GM21515 (cell line): ENCODE data around the gene TOR1AIP1.
A peak's percentile ranks its signal among the peaks of the same experiment; 100 is the strongest.
"Not testable (repeated sequence)": the region's sequence is repeated elsewhere in the genome, so short reads cannot be mapped to it uniquely, and the experiment has no call there.

Experiments used
- ATAC-seq: cut with Tn5 transposase; IDR thresholded peaks from one replicate; pipeline ENCODE4 v1.9.1; 2021; ENCODE audit not compliant: unreplicated experiment

The TOR1AIP1 gene

DNA sequence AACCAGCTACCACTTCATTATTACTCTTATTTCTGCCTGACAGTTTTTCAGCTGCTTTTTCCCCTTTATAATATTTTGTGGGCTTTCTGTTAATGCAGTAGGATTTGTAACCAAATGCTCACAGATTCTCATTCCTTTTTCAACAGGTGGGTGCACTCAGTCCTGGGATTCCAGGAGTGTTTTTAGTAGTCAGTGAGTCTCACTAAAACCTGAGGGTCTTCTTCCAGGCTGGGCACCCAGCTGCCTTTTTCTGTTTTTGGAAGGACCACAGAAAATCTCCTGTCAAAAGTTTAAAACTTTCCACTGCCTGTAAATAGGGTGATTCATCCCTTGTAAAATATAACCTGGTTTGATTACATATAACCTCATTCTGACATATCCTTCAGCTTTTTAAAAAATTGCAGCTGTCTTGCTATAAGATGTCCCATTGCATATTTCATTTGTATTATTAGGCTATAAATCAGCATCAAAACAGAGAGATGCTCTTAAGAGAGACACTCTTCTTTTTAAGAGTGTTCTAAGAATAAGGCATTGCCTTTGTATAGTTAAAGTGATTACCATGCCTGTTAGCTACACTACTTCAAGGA is 55.7 kb downstream of the TOR1AIP1 start:
- no peak for ATAC-seq

DNA sequence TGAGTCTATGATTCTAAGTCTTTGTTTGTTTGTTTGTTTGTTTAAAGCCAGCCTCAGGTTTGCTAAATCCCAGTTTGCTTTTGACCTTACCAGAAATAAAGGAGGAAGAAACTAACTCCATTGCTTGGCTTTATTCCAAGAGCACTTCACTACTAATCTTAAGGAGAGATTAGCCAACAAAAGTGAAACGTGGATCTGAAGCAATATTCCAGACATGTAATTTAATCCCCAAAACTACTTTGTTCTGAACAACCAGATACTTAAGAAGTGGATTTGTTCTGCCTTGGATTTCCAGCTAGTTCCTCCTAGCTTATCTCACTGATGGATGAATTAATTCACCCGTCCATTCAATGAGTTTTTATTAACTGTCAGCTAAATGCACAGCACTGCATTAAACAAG is 56.7 kb downstream of the TOR1AIP1 start:
- no peak for ATAC-seq

DNA sequence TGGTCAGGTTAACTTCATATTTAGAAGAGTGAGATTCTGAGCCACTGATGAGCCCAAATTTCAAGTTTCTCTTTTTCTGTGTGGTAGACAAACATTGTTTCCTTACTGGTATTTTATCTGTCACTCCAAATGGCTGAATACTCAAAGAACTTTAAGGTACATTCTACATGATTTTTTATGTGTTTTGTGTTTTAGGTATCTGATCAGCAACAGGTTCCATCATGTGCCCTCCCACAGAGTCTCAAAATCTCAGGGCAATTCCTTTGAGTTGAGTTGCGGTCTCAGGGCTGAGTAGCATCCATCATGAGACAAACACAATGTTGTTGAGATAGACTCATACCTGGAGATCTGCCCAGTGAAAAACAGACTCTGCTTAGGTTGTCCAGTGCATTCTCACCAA is 57.9 kb downstream of the TOR1AIP1 start:
- no peak for ATAC-seq

DNA sequence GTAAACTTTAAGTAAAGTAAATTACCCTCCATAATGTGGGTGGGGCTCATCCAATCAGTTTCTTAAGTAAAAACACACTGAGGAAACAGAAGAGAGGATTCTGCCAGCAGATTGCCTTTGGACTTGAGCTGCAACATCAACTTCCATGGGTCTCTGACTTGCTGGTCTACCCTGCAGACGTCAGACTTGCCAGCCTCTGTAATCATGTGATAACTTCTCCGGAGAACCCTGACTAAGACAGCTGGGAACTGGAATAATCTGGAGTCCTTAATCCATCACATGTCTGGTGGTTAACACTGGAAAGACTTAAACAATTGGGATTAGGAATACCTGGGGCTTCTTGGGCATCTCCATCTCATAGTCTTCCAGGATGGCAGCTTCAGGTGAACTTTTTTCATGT is 59.4 kb downstream of the TOR1AIP1 start:
- ATAC-seq: no peak

DNA sequence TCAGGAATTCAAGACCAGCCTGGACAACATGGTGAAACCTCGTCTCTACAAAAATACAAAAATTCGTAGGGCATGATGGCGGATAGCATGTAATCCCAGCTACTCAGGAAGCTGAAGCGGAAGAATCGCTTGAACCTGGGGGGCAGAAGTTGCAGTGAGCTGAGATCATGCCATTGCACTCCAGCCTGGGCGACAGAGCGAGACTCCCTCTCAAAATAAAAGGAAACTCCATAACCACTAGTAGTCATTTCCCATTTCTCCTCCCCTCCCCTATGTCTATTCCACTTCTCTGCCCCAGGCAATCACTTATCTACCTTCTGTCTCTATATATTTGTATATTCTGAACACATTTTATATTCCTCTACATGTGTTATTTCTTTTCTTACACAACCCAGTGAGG is 68.6 kb downstream of the TOR1AIP1 start:
- no peak for ATAC-seq

DNA sequence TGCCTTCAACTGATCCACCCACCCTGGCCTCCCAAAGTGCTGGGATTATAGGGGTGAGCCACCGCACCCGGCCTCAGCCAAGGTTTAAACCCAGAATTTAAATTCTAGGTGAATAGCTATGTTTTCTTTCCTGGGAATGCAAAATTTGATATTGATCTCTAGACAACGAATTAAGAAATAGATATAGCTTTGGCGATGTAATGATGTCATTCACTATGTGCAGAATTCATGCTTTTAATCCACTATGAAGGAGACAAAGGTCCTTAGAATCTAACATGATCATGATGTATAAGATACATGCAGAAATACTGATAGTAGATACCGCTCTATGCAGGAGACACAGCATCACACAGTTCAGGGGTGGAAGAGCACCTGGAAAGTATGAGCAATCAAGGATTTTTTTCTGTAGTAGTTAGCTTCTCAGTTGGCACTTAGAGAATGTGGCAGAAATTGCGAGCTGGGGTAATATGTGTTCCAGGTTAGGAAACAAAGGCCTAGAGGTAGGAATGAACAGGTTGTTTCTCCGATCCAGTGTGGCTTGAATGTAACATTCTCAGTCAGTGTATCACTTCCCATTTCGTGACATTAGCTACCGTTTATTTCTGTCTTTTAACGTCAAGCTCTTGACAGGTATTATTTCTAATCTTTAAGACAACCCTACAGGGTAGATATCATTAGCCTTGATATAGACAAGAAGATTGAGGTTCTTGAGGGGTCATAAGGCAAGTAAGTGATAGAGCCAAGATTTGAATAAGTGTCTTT is 69.5 kb downstream of the TOR1AIP1 start:
- no peak for ATAC-seq

DNA sequence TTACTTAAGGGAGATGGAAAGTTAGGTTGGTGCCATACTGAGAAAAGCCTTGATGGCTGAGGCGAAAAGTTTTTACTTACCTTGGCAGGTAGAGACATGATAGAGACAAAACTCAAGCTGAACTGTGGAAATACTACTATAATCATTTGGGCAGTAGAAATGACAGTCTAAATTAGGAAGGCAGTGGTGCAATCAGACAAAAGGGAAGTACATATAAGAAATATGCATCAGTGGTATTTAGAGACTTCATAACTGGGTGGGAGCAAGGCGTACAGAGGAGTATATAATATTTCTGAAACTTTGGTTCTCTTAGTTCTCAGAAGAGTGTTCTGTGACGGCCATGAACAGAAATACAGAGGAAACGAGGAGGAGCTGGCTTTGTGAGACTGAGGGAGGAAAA is 70.1 kb downstream of the TOR1AIP1 start:
- no peak for ATAC-seq

DNA sequence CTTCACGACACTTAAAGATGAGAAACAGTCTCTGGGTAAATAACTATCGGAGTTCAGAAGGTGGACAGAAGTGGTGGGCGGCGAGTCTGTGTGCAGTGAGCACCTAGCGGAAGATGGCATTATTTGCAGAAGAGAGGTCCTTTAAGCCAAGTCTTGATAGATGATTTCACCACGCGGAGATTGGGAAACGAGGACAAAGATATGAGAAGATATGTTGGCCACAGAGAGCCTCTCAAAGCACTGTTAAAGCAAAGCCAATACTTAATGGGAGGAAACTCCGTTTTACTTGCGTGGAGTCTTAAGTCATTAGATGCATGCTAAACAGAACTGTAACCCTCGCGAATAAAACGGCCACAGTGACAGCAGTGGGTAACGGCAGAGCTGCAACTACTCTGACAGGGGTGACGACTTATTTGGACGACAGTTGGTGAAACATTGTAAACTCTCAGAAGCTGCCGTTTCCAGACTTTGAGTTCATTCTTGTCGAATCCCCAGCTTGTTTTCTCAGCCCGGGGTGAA is 71.9 kb downstream of the TOR1AIP1 start:
- ATAC-seq: no peak

DNA sequence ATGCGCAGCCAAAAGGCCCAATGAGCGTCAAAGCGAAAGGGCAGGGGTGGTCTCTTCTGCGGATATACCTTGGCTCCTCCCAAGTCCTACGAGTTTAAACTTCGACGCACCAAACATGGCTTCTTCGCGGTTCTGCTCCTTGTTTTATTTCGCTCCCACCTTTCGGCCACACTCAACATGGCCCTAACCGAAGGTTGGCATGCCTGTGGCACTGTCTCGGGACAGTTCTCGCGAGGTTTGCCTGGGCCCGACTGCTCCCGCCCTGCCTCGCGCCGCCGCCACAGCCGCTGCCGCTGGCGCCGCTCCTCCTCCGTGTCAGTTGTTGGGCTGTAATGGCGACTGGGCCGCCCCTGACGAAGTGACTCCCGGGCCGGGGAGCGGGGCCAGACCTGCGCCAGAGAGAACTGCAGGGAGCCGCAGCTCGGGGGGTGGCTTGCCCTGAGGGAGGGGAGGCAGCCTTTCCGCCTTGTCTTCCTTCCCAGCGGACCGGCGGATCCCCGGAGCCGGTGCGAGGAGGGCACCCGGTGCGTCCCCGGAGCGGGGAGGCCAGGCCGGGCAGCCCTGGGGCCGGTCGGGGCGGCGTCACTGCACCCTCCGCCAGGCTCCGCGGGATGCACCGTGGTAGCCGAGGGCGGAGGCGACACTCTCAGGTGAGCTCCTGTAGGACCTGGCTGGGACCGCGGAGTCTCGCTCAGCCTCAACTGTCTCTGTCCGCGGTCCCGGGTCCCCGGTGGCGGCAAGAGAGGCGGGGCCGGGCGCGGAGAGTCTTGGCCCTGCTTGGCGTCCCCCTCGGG is 72.6 kb downstream of the TOR1AIP1 start, which contains the start of gene CEP350:
TSS of gene CEP350 (plus strand) at position 318 of the 794 bp plus-strand sequence. CDS start 31,372 bp downstream, outside the sequence.
- peak; percentile 90 for ATAC-seq

DNA sequence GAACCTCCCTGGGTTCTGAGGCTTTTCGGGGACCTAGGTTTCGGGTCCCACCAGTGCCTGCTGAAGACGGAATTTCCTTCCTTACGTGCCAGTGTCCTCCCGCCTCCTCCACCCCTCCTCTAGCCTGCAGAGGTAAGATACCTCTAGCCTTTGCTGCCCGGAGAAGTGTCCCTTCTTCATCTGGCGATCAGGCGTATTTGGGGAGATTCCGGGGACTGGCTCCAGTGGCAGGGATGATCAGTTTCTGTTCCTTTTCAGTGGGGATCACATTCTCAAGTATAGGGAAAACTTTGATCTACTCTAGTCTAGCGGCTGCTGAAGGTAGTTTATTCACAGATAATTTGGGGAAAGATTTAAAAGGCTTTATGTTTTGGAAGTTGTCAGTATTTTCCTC is 73.2 kb downstream of the TOR1AIP1 start:
- no peak for ATAC-seq

DNA sequence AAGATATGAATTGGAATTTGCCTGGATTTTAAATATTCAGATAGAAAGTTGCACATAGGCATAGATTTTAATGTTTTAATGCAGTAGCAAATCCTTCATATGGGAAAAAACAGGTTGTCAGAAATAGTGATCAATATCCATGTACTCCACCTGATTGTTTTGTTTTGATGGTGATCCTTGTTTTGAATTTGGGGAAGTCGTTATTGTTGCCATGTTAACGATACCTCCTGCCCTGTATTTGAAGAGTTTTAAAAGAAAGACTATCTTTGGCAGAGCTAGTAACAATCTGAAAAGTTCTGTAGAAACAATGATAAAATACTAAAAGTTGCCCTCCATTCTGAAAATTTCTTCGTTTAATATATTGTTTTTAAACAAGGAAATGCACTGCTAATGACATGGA is 73.6 kb downstream of the TOR1AIP1 start:
- ATAC-seq: no peak

DNA sequence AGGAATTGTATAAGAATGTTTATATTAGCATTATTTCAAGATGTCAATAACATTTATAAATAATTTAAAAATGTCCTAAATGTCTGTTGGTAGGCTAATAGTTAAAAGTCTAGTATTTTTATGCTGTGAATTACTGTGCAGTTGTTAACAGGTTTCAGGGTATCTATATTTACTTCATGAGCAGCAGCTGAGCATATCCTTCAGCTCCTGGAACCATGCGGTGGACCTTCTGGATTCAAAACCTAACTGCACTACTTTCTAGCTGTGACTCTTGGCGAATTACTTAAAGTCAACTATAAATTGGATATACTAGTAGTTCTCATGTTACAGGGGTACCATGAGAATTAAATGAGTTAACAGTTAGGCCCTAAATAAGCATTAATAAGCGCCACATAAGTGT is 76.3 kb downstream of the TOR1AIP1 start:
- no peak for ATAC-seq

DNA sequence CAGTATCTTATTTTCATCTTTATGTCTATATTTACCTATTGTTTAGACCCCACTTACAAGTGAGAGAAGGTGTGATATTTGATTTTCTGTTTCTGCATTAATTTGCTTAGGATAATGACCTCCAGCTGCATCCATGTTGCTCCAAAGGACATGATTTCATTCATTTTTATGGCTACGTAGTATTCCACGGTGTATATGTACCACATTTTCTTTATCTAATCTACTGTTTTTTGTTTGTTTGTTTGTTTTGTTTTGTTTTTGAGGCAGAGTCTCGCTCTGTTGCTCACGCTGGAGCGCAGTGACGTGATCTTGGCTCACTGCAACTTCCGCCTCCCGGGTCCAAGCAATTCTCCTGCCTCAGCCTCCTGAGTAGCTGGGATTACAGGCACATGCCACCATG is 80.1 kb downstream of the TOR1AIP1 start:
- ATAC-seq: not testable (repeated sequence)

DNA sequence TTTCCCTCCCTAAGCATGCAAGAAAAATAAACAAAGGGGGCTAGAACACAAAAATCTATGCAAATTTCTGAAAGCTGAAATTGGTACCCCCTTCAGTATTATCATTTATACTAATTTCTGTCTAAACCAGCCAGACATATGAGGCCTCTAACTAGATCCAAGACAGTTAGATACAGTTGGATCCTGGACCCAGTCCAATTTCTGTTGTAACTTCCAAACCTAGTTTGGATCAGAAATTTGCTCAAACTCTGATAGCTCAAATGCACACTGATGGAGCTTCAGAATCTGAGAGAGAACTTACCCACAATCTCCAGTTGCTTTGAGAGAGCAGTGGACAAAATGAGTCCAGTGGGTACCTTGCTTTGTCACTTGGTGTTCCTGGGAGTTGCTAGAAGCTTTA is 84.5 kb downstream of the TOR1AIP1 start:
- ATAC-seq: no peak

DNA sequence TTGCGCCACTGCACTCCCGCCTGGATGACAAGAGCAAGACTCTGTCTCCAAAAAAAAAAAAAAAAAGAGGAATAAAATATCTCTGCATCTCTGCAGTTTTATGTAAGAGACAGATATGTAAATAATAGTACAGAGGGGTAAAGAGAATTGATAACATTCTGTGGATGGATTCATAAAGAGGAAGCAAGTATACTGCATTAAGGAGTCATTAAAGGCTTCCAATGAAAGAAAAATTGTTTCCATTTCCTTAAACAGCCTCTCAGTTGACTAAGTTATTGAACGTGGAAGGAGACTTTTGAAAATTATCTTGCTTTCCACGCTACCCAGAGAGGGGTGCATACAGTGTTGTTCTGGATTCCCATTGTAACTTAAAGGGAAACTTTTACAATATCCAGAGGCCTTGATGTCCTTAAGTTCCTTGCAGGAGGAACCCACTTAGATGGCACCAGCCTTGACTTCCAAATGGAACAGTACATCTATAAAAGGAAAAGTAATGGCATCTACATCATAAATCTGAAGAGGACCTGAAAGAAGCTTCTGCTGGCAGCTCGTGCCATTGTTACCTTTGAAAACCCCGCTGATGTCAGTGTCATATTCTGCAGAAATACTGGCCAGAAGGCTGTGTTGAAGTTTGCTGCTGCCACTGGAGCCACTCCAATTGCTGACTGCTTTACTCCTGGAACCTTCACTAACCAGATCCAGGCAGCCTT is 86.4 kb downstream of the TOR1AIP1 start:
- ATAC-seq: no peak

DNA sequence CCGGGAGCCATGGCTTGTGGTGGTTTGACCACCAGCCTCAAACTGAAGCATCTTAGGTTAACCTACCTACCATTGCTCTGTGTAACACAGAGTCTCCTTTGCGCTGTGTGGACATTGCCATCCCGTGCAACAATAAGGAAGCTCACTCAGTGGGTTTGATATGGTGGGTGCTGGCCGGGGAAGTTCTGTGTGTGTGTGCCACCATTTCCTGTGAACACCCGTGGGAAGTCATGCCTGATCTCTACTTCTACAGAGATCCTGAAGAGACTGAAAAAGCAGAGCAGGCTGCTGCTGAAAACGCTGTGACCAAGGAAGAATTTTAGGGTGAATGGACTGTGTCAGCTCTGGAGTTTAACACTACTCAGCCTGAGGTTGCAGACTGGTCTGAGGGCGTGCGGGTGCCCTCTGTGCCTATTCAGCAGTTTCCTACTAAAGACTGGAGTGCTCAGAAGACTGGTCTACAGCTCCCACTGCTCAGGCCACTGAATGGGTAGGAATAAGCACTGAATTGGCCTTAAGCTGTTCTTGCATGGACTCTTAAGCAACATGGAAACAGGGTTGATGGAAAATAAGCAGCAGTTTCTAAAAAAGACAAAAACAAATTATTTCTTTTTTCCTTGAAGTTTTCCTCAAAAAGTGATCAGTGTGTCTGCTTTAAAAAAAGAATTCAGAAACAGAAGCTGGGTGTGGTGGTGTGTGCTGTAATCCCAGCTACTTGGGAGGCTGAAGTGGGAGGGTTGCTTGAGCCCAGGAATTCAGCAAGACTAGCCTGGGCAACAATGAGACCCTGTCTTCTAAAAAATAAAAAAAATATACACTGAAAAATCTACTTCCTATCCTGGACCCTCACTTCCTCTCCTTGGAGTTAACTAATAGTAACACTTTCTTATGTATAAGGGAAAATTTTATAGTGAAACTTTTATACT is 87.2 kb downstream of the TOR1AIP1 start:
- ATAC-seq: no peak
